NCI-H510A treated with DMSO at 0.1 percent for 48 hours (cell line): ENCODE data around the gene EXOC4.
A peak's percentile ranks its signal among the peaks of the same experiment; 100 is the strongest.
"Not testable (repeated sequence)": the region's sequence is repeated elsewhere in the genome, so short reads cannot be mapped to it uniquely, and the experiment has no call there.

Experiments used
- DNase-seq: peaks from one replicate; lab custom pipeline; 2025; lab: John Stamatoyannopoulos, UW

Gene EXOC4

GRCh38 chr7:133625046-133625445, 372.2 kb downstream of the EXOC4 start:
- no peak for DNase-seq

GRCh38 chr7:133629701-133630100, 376.8 kb downstream of the EXOC4 start:
- DNase-seq: no peak

- DNase-seq: peak; percentile 39
Observed at GRCh38 chr7:133633055-133633454, 380.2 kb downstream of the EXOC4 start.

- no peak for DNase-seq
Observed at GRCh38 chr7:133635541-133635940, 382.7 kb downstream of the EXOC4 start.

GRCh38 chr7:133638857-133639256, 386.0 kb downstream of the EXOC4 start:
- DNase-seq: no peak

GRCh38 chr7:133641436-133641835, 388.6 kb downstream of the EXOC4 start:
- DNase-seq: no peak

- DNase-seq: no peak
Observed at GRCh38 chr7:133642907-133643306, 390.0 kb downstream of the EXOC4 start.

GRCh38 chr7:133643652-133644051, 390.8 kb downstream of the EXOC4 start:
- not testable (repeated sequence) for DNase-seq

- peak; percentile 15 for DNase-seq
Observed at GRCh38 chr7:133645884-133646391, 393.1 kb downstream of the EXOC4 start.

- DNase-seq: no peak
Observed at GRCh38 chr7:133646472-133647315, 393.8 kb downstream of the EXOC4 start.

GRCh38 chr7:133649593-133649992, 396.7 kb downstream of the EXOC4 start:
- DNase-seq: no peak

GRCh38 chr7:133650069-133650468, 397.2 kb downstream of the EXOC4 start:
- DNase-seq: no peak

- no peak for DNase-seq
Observed at GRCh38 chr7:133650487-133651300, 397.8 kb downstream of the EXOC4 start.

GRCh38 chr7:133652547-133652946, 399.7 kb downstream of the EXOC4 start:
- no peak for DNase-seq

- no peak for DNase-seq
Observed at GRCh38 chr7:133654547-133654946, 401.7 kb downstream of the EXOC4 start.

- no peak for DNase-seq
Observed at GRCh38 chr7:133662276-133662675, 409.4 kb downstream of the EXOC4 start.

- no peak for DNase-seq
Observed at GRCh38 chr7:133662830-133663229, 410.0 kb downstream of the EXOC4 start.

- DNase-seq: no peak
Observed at GRCh38 chr7:133664528-133664927, 411.6 kb downstream of the EXOC4 start.

GRCh38 chr7:133668296-133669060, 415.6 kb downstream of the EXOC4 start:
- DNase-seq: no peak

- no peak for DNase-seq
Observed at GRCh38 chr7:133669061-133669455, 416.2 kb downstream of the EXOC4 start.

- no peak for DNase-seq
Observed at GRCh38 chr7:133670250-133670649, 417.4 kb downstream of the EXOC4 start.

- DNase-seq: no peak
Observed at GRCh38 chr7:133672866-133673265, 420.0 kb downstream of the EXOC4 start.
